Urinary bladder (tissue), 2 donors: ENCODE data around the gene INTU. TPM values are rescaled to one million over a fixed set of nuclear protein-coding genes. Genes with fewer than 3 reads are reported as not detected.

ENCODE experiments used
- polyA plus RNA-seq: library from polyadenylated mRNA; stranded (reverse); fragments of 200-250 nt; gene quantifications from one replicate; pipeline ENCODE4 v1.2.3, GENCODE V29; 2013
- total RNA-seq: library from RNA; depleted of rRNA; stranded (reverse); fragments of >200 nt; gene quantifications from one replicate; pipeline ENCODE4 v1.2.3, GENCODE V29; 2014
- donor health status: healthy.

The INTU gene
- total and polyA plus RNA-seq, 2 donors: 3.1 to 33.6 TPM

Other genes with a start within 250 kb of the INTU start
- gene SLC25A31, start 97.4 kb downstream of the INTU start, total RNA-seq: not detected
- gene SLC25A31, start 97.4 kb downstream of the INTU start, polyA plus RNA-seq: not detected
- gene HSPA4L, start 149.4 kb downstream of the INTU start, total RNA-seq: 4.5 TPM
- 1.7 TPM for gene HSPA4L, start 149.4 kb downstream of the INTU start, polyA plus RNA-seq
- 21.6 TPM for gene PLK4, start 247.9 kb downstream of the INTU start, total RNA-seq
- gene PLK4, start 247.9 kb downstream of the INTU start, polyA plus RNA-seq: 1.5 TPM